H1 (cell line): ENCODE measurements around the gene GLIPR1. TPM values are rescaled to one million over a fixed set of nuclear protein-coding genes. Genes with fewer than 3 reads are reported as not detected.

ENCODE experiments used
- ASH2L ChIP-seq: fragments of 200-600, 300-600 bp; sonication (generic); IDR thresholded peaks from one replicate; pipeline ENCODE4 v1.7.1; 2017; ENCODE audit warnings: low read length
- BRCA1 ChIP-seq: IDR thresholded peaks from 2 replicates; pipeline ENCODE4 v1.6.1; 2012; ENCODE audit warnings: low read depth, low read length, improper control_type of control experiment
- CEBPB ChIP-seq: IDR thresholded peaks from 2 replicates; pipeline ENCODE4 v1.6.1; 2012; ENCODE audit warnings: low read depth, low read length
- NRF1 ChIP-seq: IDR thresholded peaks from 2 replicates; pipeline ENCODE4 v1.6.1; 2011; ENCODE audit warnings: mild to moderate bottlenecking, low read depth, low read length, improper control_type of control experiment
- RBBP5 ChIP-seq: IDR thresholded peaks from 2 replicates; pipeline ENCODE4 v1.7.1; 2012; ENCODE audit warnings: low read depth, mild to moderate bottlenecking, inconsistent platforms, low read length, moderate library complexity, borderline replicate concordance
- polyA plus RNA-seq, 7 experiments: library from polyadenylated mRNA; depleted of rRNA in 3 of 7; stranded (reverse) in 5 of 7; unstranded in 2 of 7; fragments of >200 nt in 5 of 7; fragments of 200-250 nt in 2 of 7; gene quantifications; 1 replicate in 5 of 7; 2 replicates in 1 of 7; 4 replicates in 1 of 7; pipeline versions ENCODE4 v1.2.1 to v1.2.3, GENCODE V29; 2011 to 2013; ENCODE audit warnings: missing spikeins in 2 of 7, mixed read lengths in 2 of 7
- total RNA-seq: library from RNA; stranded (reverse); fragmentation: NEBNext Ultra II Directional; extraction: Animal tissue kit (Norgen Biotek cat#: 25700); gene quantifications from 2 replicates; pipeline ENCODE4 v1.2.1, GENCODE V29; 2021
- TF ChIP-seq, protein P1 (sequence below): fragments of 300-600 bp; sonication (generic); IDR thresholded peaks from 2 replicates; pipeline ENCODE4 v1.7.1; 2012; ENCODE audit warnings: low read length, moderate library complexity, mild to moderate bottlenecking, inconsistent platforms; ENCODE audit not compliant: insufficient replicate concordance
- TF ChIP-seq, protein P2 (sequence below): IDR thresholded peaks from 2 replicates; pipeline ENCODE4 v1.6.1; 2012; ENCODE audit warnings: inconsistent platforms

GLIPR1 gene
- total and polyA plus RNA-seq, 2 of the 8 experiments (the other 6 are each of a cell fraction or from before 2014, with no cell fraction given) = 0.23 to 1.5 TPM

DNA sequence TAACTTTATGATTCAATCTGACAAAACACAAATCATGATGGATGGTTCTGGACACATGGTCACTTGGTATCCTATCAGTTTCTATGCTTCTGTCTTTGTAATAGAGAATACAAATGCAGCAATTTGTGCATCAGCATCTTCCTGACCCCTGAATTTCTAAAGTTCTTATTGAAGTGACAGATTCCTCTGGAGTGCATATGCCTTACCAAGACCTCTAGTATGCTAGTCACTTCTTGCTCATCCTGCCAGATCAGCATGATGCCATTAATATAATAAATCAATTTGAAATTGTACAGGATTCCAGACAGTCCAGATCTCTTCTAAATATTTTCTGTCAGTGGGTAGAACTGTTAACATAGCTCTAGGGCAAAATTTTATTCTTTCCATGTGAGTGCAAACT lies 40.6 kb upstream of the GLIPR1 start (continued):
- TF ChIP-seq, protein P1, sequence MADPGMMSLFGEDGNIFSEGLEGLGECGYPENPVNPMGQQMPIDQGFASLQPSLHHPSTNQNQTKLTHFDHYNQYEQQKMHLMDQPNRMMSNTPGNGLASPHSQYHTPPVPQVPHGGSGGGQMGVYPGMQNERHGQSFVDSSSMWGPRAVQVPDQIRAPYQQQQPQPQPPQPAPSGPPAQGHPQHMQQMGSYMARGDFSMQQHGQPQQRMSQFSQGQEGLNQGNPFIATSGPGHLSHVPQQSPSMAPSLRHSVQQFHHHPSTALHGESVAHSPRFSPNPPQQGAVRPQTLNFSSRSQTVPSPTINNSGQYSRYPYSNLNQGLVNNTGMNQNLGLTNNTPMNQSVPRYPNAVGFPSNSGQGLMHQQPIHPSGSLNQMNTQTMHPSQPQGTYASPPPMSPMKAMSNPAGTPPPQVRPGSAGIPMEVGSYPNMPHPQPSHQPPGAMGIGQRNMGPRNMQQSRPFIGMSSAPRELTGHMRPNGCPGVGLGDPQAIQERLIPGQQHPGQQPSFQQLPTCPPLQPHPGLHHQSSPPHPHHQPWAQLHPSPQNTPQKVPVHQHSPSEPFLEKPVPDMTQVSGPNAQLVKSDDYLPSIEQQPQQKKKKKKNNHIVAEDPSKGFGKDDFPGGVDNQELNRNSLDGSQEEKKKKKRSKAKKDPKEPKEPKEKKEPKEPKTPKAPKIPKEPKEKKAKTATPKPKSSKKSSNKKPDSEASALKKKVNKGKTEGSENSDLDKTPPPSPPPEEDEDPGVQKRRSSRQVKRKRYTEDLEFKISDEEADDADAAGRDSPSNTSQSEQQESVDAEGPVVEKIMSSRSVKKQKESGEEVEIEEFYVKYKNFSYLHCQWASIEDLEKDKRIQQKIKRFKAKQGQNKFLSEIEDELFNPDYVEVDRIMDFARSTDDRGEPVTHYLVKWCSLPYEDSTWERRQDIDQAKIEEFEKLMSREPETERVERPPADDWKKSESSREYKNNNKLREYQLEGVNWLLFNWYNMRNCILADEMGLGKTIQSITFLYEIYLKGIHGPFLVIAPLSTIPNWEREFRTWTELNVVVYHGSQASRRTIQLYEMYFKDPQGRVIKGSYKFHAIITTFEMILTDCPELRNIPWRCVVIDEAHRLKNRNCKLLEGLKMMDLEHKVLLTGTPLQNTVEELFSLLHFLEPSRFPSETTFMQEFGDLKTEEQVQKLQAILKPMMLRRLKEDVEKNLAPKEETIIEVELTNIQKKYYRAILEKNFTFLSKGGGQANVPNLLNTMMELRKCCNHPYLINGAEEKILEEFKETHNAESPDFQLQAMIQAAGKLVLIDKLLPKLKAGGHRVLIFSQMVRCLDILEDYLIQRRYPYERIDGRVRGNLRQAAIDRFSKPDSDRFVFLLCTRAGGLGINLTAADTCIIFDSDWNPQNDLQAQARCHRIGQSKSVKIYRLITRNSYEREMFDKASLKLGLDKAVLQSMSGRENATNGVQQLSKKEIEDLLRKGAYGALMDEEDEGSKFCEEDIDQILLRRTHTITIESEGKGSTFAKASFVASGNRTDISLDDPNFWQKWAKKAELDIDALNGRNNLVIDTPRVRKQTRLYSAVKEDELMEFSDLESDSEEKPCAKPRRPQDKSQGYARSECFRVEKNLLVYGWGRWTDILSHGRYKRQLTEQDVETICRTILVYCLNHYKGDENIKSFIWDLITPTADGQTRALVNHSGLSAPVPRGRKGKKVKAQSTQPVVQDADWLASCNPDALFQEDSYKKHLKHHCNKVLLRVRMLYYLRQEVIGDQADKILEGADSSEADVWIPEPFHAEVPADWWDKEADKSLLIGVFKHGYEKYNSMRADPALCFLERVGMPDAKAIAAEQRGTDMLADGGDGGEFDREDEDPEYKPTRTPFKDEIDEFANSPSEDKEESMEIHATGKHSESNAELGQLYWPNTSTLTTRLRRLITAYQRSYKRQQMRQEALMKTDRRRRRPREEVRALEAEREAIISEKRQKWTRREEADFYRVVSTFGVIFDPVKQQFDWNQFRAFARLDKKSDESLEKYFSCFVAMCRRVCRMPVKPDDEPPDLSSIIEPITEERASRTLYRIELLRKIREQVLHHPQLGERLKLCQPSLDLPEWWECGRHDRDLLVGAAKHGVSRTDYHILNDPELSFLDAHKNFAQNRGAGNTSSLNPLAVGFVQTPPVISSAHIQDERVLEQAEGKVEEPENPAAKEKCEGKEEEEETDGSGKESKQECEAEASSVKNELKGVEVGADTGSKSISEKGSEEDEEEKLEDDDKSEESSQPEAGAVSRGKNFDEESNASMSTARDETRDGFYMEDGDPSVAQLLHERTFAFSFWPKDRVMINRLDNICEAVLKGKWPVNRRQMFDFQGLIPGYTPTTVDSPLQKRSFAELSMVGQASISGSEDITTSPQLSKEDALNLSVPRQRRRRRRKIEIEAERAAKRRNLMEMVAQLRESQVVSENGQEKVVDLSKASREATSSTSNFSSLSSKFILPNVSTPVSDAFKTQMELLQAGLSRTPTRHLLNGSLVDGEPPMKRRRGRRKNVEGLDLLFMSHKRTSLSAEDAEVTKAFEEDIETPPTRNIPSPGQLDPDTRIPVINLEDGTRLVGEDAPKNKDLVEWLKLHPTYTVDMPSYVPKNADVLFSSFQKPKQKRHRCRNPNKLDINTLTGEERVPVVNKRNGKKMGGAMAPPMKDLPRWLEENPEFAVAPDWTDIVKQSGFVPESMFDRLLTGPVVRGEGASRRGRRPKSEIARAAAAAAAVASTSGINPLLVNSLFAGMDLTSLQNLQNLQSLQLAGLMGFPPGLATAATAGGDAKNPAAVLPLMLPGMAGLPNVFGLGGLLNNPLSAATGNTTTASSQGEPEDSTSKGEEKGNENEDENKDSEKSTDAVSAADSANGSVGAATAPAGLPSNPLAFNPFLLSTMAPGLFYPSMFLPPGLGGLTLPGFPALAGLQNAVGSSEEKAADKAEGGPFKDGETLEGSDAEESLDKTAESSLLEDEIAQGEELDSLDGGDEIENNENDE = no peak
- TF ChIP-seq ASH2L (no peak), RBBP5 (no peak), NRF1 (no peak), CEBPB (no peak), BRCA1 (no peak)
- TF ChIP-seq, protein P2, sequence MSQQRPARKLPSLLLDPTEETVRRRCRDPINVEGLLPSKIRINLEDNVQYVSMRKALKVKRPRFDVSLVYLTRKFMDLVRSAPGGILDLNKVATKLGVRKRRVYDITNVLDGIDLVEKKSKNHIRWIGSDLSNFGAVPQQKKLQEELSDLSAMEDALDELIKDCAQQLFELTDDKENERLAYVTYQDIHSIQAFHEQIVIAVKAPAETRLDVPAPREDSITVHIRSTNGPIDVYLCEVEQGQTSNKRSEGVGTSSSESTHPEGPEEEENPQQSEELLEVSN = no peak
- TF ChIP-seq, all 59 proteins: peak for 0
